ENCODE results near the gene TRIO. TPM values are rescaled to one million over a fixed set of nuclear protein-coding genes. Genes with fewer than 3 reads are reported as not detected.

Gene TRIO
- total RNA-seq, 4 donors from 2014 or later, result 112 to 155 (median 145) TPM

GRCh38 chr5:14168144-14168792 is 25.1 kb downstream of the TRIO start:
- Histone ChIP-seq H3K4me1 (peaks cover 55 to 81% (median 76%) of the 10 kb centered on the region in 4 donors), H3K27ac (replicated peaks in 1 of 4) (peak overlapping the region; percentile 53 to 65 (median 62))
- 56% methylated on average over 6 of the region's 6 CpGs for WGBS

DNA sequence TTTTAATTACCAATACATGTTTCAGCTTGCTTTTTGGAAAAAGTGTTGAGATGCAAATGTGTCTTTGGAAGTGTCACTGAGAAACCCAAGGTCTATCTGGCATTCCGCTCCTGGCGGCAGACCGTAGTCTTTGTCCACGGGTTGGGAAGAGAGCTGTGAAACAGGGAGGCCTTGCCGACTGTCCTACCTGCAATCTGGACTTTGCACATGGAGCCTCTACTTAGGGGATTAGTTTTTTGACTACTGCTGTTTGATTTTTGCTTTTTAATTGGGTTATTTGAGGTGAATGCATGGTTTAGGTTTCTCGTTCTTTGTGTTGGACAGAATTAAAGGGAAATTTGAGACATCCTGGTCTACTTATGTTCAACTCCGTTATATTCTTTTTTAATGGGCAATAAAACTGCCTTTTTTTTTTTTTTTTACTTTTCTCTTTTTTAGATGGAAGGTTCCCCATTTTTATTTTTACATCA is 25.7 kb downstream of the TRIO start:
- Histone ChIP-seq H3K9me3 (peaks cover 0 to 6% (median 0%) of the 10 kb centered on the region in 4 donors), H3K4me1 (peaks cover 59 to 87% (median 82%) of the 10 kb centered on the region in 4 donors), H3K27me3 (no peaks in the 10 kb centered on the region), H3K36me3 (no peaks in the 10 kb centered on the region), H3K27ac (replicated peaks in 1 of 4) (peak overlapping the region in 1 of 4 donors; percentile 4), H3K4me3 (no peak overlapping the region)
- 83% methylated on average over 7 of the region's 7 CpGs for WGBS
- intact Hi-C loops (cut with DNase I), result no loop called here
- DNase-seq (ENCODE audit: extremely low spot score), result no peak
- no peak for TF ChIP-seq EP300 (IDR thresholded peaks at IDR 0.05)
- TF ChIP-seq, protein P1, sequence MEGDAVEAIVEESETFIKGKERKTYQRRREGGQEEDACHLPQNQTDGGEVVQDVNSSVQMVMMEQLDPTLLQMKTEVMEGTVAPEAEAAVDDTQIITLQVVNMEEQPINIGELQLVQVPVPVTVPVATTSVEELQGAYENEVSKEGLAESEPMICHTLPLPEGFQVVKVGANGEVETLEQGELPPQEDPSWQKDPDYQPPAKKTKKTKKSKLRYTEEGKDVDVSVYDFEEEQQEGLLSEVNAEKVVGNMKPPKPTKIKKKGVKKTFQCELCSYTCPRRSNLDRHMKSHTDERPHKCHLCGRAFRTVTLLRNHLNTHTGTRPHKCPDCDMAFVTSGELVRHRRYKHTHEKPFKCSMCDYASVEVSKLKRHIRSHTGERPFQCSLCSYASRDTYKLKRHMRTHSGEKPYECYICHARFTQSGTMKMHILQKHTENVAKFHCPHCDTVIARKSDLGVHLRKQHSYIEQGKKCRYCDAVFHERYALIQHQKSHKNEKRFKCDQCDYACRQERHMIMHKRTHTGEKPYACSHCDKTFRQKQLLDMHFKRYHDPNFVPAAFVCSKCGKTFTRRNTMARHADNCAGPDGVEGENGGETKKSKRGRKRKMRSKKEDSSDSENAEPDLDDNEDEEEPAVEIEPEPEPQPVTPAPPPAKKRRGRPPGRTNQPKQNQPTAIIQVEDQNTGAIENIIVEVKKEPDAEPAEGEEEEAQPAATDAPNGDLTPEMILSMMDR (IDR thresholded peaks at IDR 0.05), result no peak
- TF ChIP-seq POLR2AphosphoS5 (IDR thresholded peaks at IDR 0.05), result no peak
- no peak for TF ChIP-seq POLR2A (IDR thresholded peaks at IDR 0.05; ENCODE audit: low read depth)

More at GRCh38 chr5:14168144-14168792, 25.1 kb downstream of the TRIO start:
- no peak overlapping the region for H3K4me3 ChIP-seq
- intact Hi-C loops (cut with DNase I), result no loop called here
- no peaks in the 10 kb centered on the region for H3K36me3 ChIP-seq
- TF ChIP-seq, protein P1 (IDR thresholded peaks at IDR 0.05), result no peak
- no peak for TF ChIP-seq POLR2A (IDR thresholded peaks at IDR 0.05; ENCODE audit: low read depth)
- no peak for TF ChIP-seq EP300 (IDR thresholded peaks at IDR 0.05)
- TF ChIP-seq POLR2AphosphoS5 (IDR thresholded peaks at IDR 0.05), result no peak
- H3K9me3 ChIP-seq, result peaks cover 0 to 6% (median 0%) of the 10 kb centered on the region in 4 donors
- no peak for DNase-seq (ENCODE audit: extremely low spot score)
- no peaks in the 10 kb centered on the region for H3K27me3 ChIP-seq

DNA sequence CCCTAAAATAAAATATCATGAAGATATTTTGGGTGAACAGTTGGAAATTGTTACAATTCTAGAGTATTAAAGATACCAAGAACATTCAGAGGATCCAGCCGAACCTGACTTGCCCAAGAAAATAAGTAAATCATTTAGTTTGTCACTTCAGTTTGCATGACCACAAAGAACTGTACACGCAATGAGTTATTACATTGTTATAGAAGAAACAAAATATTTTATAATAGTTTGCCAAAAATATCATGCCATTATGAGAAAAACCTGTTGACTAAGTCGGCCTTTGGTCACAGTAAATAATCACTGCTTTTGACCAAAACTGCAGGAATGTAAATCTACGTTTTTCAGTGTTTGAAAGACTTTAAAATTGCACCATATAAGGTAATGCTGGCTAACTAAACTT is 27.9 kb downstream of the TRIO start:
- Histone ChIP-seq H3K36me3 (no peaks in the 10 kb centered on the region), H3K4me3 (no peak overlapping the region), H3K27ac (replicated peaks in 1 of 4) (no peak overlapping the region), H3K4me1 (peaks cover 56 to 85% (median 84%) of the 10 kb centered on the region in 4 donors), H3K9me3 (no peaks in the 10 kb centered on the region), H3K27me3 (no peaks in the 10 kb centered on the region)
- 72% methylated on average over 4 of the region's 4 CpGs for WGBS
- intact Hi-C loops (cut with DNase I), result no loop called here
- TF ChIP-seq POLR2AphosphoS5 (IDR thresholded peaks at IDR 0.05), result no peak
- TF ChIP-seq EP300 (IDR thresholded peaks at IDR 0.05), result no peak
- TF ChIP-seq, protein P1 (IDR thresholded peaks at IDR 0.05), result no peak
- no peak for TF ChIP-seq POLR2A (IDR thresholded peaks at IDR 0.05; ENCODE audit: low read depth)
- DNase-seq (ENCODE audit: extremely low spot score), result no peak

DNA sequence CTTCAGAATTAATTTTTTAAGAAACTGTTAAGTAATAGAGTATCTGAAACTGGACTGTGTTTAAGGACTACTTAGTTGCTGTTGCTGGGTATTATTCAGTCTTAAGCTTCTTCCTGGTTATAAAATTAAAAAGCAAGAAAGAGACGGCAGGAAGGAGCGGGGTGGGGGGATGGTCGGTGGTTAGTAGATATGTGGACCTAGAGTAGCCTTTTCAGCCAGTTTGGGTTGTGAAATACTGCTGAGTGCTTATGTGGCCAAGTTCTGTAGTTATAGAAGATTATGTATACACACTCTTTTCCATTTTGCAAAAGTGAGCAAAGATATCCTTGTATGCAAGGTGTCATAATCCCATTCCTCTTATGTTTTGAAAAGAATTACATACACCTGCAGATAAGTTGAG is 28.5 kb downstream of the TRIO start:
- Histone ChIP-seq H3K9me3 (no peaks in the 10 kb centered on the region), H3K4me1 (peaks cover 50 to 84% (median 79%) of the 10 kb centered on the region in 4 donors), H3K27me3 (no peaks in the 10 kb centered on the region), H3K27ac (replicated peaks in 1 of 4) (no peak overlapping the region), H3K4me3 (no peak overlapping the region), H3K36me3 (no peaks in the 10 kb centered on the region)
- WGBS, result 76% methylated on average over 3 of the region's 3 CpGs
- DNase-seq (ENCODE audit: extremely low spot score), result no peak
- TF ChIP-seq EP300 (IDR thresholded peaks at IDR 0.05) (no peak), POLR2A (IDR thresholded peaks at IDR 0.05; ENCODE audit: low read depth) (no peak), POLR2AphosphoS5 (IDR thresholded peaks at IDR 0.05) (no peak)
- TF ChIP-seq, protein P1 (IDR thresholded peaks at IDR 0.05), result no peak
- intact Hi-C loops (cut with DNase I), result no loop called here
